ENCODE measurements around the gene RCAN1. TPM values are rescaled to one million over a fixed set of nuclear protein-coding genes. Genes with fewer than 3 reads are reported as not detected.

Gene RCAN1
- total RNA-seq, 1 donor from 2014 or later: 197 TPM

GRCh38 chr21:34613679-34614627 lies 960 bp downstream of the RCAN1 start:
- H3K4me1 Mint-ChIP-seq (ENCODE audit: low read depth, unreplicated experiment): no peaks in the 10 kb centered on the region
- H3K36me3 Mint-ChIP-seq (ENCODE audit: low read depth, unreplicated experiment): no peaks in the 10 kb centered on the region
- peaks cover 21% of the 10 kb centered on the region for H3K79me2 ChIP-seq (ENCODE audit: insufficient read depth, low read length)
- H3K4me3 Mint-ChIP-seq (ENCODE audit: unreplicated experiment): peak overlapping the region; percentile 92
- H3K27me3 Mint-ChIP-seq (ENCODE audit: low read depth, unreplicated experiment): no peaks in the 10 kb centered on the region
- peak overlapping the region; percentile 88 for H3K4me2 ChIP-seq (ENCODE audit: low read length)
- no peaks in the 10 kb centered on the region for H3K9me3 ChIP-seq (ENCODE audit: insufficient read depth, low read depth, low read length)
- peaks cover 18% of the 10 kb centered on the region for H4K20me1 ChIP-seq (ENCODE audit: insufficient read depth, low read length)
- no peak overlapping the region for H3K27ac Mint-ChIP-seq (ENCODE audit: unreplicated experiment)
- H3K4me1 ChIP-seq (ENCODE audit: insufficient read depth, low read length): peaks cover 12% of the 10 kb centered on the region
- no peak overlapping the region for H3K27ac ChIP-seq (ENCODE audit: low read depth, low read length)
- peak overlapping the region; percentile 65 for H3K9ac ChIP-seq (ENCODE audit: low read length)
- DNase-seq (ENCODE audit: low read depth) (no peak), FAIRE-seq (peak; percentile 9)
- peak overlapping the region; percentile 79 for H2AFZ ChIP-seq (ENCODE audit: low read depth, low read length)
- H3K4me3 ChIP-seq (ENCODE audit: insufficient read depth, low read depth, low read length): peak overlapping the region; percentile 76
- H3K9me3 Mint-ChIP-seq (ENCODE audit: unreplicated experiment): no peaks in the 10 kb centered on the region
- TF ChIP-seq EZH2 (IDR thresholded peaks at IDR 0.05; ENCODE audit: insufficient read depth, low read length) (no peak), CTCF (IDR thresholded peaks at IDR 0.05; ENCODE audit: insufficient read depth, low read depth, low read length) (no peak)
- H3K36me3 ChIP-seq (ENCODE audit: insufficient read depth, low read length): no peaks in the 10 kb centered on the region
- peaks cover 3% of the 10 kb centered on the region for H3K27me3 ChIP-seq (ENCODE audit: insufficient read depth, low read length)

GRCh38 chr21:34612557-34612956 lies 2.4 kb downstream of the RCAN1 start:
- Histone ChIP-seq H4K20me1 (ENCODE audit: insufficient read depth, low read length) (peaks cover 18% of the 10 kb centered on the region), H3K4me3 (ENCODE audit: insufficient read depth, low read depth, low read length) (no peak overlapping the region), H3K9me3 (ENCODE audit: insufficient read depth, low read depth, low read length) (no peaks in the 10 kb centered on the region), H3K4me2 (ENCODE audit: low read length) (no peak overlapping the region), H3K9ac (ENCODE audit: low read length) (no peak overlapping the region), H3K79me2 (ENCODE audit: insufficient read depth, low read length) (peaks cover 21% of the 10 kb centered on the region), H3K4me1 (ENCODE audit: insufficient read depth, low read length) (peaks cover 12% of the 10 kb centered on the region), H2AFZ (ENCODE audit: low read depth, low read length) (no peak overlapping the region), H3K36me3 (ENCODE audit: insufficient read depth, low read length) (no peaks in the 10 kb centered on the region), H3K27me3 (ENCODE audit: insufficient read depth, low read length) (no peaks in the 10 kb centered on the region), H3K27ac (ENCODE audit: low read depth, low read length) (no peak overlapping the region)
- Mint-ChIP-seq H3K4me1 (ENCODE audit: low read depth, unreplicated experiment) (no peaks in the 10 kb centered on the region), H3K27me3 (ENCODE audit: low read depth, unreplicated experiment) (no peaks in the 10 kb centered on the region), H3K9me3 (ENCODE audit: unreplicated experiment) (no peaks in the 10 kb centered on the region), H3K4me3 (ENCODE audit: unreplicated experiment) (no peak overlapping the region), H3K36me3 (ENCODE audit: low read depth, unreplicated experiment) (no peaks in the 10 kb centered on the region), H3K27ac (ENCODE audit: unreplicated experiment) (no peak overlapping the region)
- FAIRE-seq (no peak), DNase-seq (ENCODE audit: low read depth) (no peak)
- TF ChIP-seq CTCF (IDR thresholded peaks at IDR 0.05; ENCODE audit: insufficient read depth, low read depth, low read length) (no peak), EZH2 (IDR thresholded peaks at IDR 0.05; ENCODE audit: insufficient read depth, low read length) (no peak)

- H3K36me3 Mint-ChIP-seq (ENCODE audit: low read depth, unreplicated experiment): no peaks in the 10 kb centered on the region
- H3K27ac Mint-ChIP-seq (ENCODE audit: unreplicated experiment): no peak overlapping the region
- peak overlapping the region; percentile 27 for H3K4me3 Mint-ChIP-seq (ENCODE audit: unreplicated experiment)
Measured at GRCh38 chr21:34612056-34612455, 2.9 kb downstream of the RCAN1 start.

More at GRCh38 chr21:34612056-34612455, 2.9 kb downstream of the RCAN1 start:
- Mint-ChIP-seq H3K4me1 (ENCODE audit: low read depth, unreplicated experiment) (no peaks in the 10 kb centered on the region), H3K9me3 (ENCODE audit: unreplicated experiment) (no peaks in the 10 kb centered on the region), H3K27me3 (ENCODE audit: low read depth, unreplicated experiment) (no peaks in the 10 kb centered on the region)
- no peaks in the 10 kb centered on the region for H3K36me3 ChIP-seq (ENCODE audit: insufficient read depth, low read length)
- no peak overlapping the region for H3K4me3 ChIP-seq (ENCODE audit: insufficient read depth, low read depth, low read length)
- no peaks in the 10 kb centered on the region for H3K27me3 ChIP-seq (ENCODE audit: insufficient read depth, low read length)
- no peak overlapping the region for H3K27ac ChIP-seq (ENCODE audit: low read depth, low read length)
- peaks cover 21% of the 10 kb centered on the region for H3K79me2 ChIP-seq (ENCODE audit: insufficient read depth, low read length)
- no peak overlapping the region for H3K9ac ChIP-seq (ENCODE audit: low read length)
- TF ChIP-seq CTCF (IDR thresholded peaks at IDR 0.05; ENCODE audit: insufficient read depth, low read depth, low read length) (no peak), EZH2 (IDR thresholded peaks at IDR 0.05; ENCODE audit: insufficient read depth, low read length) (no peak)
- no peak for FAIRE-seq
- peaks cover 12% of the 10 kb centered on the region for H3K4me1 ChIP-seq (ENCODE audit: insufficient read depth, low read length)
- H3K9me3 ChIP-seq (ENCODE audit: insufficient read depth, low read depth, low read length): no peaks in the 10 kb centered on the region
- no peak for DNase-seq (ENCODE audit: low read depth)
- no peak overlapping the region for H3K4me2 ChIP-seq (ENCODE audit: low read length)
- H4K20me1 ChIP-seq (ENCODE audit: insufficient read depth, low read length): peaks cover 18% of the 10 kb centered on the region
- no peak overlapping the region for H2AFZ ChIP-seq (ENCODE audit: low read depth, low read length)
